ENCODE data around the gene KCNE2. TPM values are rescaled to one million over a fixed set of nuclear protein-coding genes. Genes with fewer than 3 reads are reported as not detected.
"Not testable (repeated sequence)": the region's sequence is repeated elsewhere in the genome, so short reads cannot be mapped to it uniquely, and the experiment has no call there.

Gene KCNE2
- total RNA-seq, 1 experiment from 2014 or later: not detected

DNA sequence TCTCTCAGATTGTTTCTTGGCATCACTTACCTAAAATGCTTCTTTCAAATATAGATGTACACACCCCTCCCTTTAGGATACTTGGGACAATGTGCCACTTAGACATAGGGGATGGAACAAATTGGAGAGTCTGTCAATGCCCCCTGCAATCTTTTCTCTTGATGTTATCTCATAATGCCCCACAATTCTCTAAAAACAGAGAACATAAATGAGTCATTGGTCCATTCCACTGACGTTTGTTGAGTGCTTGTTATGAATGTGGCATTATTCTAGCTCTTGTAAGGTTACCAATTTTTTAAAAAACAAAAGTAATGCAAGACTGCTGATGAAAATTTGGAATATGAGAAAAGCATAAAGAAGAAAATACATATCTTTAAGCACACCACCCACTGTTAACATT is 5.9 kb downstream of the KCNE2 start:
- Histone ChIP-seq H3K27me3 (replicated peaks; ENCODE audit: control insufficient read depth, insufficient read depth, low read length) (no peaks in the 10 kb centered on the region), H3K4me1 (peaks cover 8% of the 10 kb centered on the region; the same call in 1 of the 2 replicates), H3K36me3 (ENCODE audit: control insufficient read depth, insufficient read depth, low read length) (no peaks in the 10 kb centered on the region), H3K4me3 (ENCODE audit: low read depth, low read length) (no peak overlapping the region), H3K9me3 (no peaks in the 10 kb centered on the region)
- H3K27ac Mint-ChIP-seq (ENCODE audit: unreplicated experiment): no peak overlapping the region
- no peaks in the 10 kb centered on the region for H3K27me3 Mint-ChIP-seq (ENCODE audit: insufficient read depth, unreplicated experiment)
- no peak for TF ChIP-seq CTCF (IDR thresholded peaks at IDR 0.05; ENCODE audit: insufficient read depth in 1 of 2, low read depth in 1 of 2, low read length in 1 of 2, severe bottlenecking in 1 of 2, unreplicated experiment in 1 of 2)
- POLR2A ChIA-PET: no interaction called here
- no peak for DNase-seq
- no peaks in the 10 kb centered on the region for H3K4me1 Mint-ChIP-seq (ENCODE audit: low read depth, unreplicated experiment)
- CTCF ChIA-PET: no interaction called here
- no peaks in the 10 kb centered on the region for H3K36me3 Mint-ChIP-seq (ENCODE audit: insufficient read depth, unreplicated experiment)
- H3K9me3 Mint-ChIP-seq (ENCODE audit: unreplicated experiment): no peaks in the 10 kb centered on the region
- intact Hi-C loops (cut with micrococcal nuclease; ENCODE audit: unreplicated experiment): no loop called here
- BruUV-seq (replicated peaks): no TSS peak
- H3K4me3 Mint-ChIP-seq (ENCODE audit: unreplicated experiment): no peak overlapping the region

DNA sequence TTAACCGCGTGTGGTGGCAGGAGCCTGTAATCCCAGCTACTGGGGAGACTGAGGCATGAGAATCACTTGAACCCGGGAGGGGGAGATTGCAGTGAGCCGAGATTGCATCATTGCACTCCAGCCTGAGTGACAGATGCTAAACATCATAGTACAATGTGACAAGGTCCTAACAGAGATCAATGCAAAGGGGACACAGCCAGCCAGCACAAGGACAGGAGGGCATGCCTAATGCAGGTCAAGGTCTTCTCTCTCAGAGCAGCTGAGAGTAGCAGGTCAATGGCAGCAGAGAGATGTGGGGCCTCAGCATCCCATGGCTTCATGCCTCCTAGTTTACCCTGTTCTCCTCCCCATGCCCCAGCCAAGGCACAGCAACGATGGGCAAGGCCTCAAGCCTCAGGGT is 8.5 kb downstream of the KCNE2 start:
- Mint-ChIP-seq H3K36me3 (ENCODE audit: insufficient read depth, unreplicated experiment) (no peaks in the 10 kb centered on the region), H3K4me1 (ENCODE audit: low read depth, unreplicated experiment) (no peaks in the 10 kb centered on the region), H3K27me3 (ENCODE audit: insufficient read depth, unreplicated experiment) (no peaks in the 10 kb centered on the region), H3K4me3 (ENCODE audit: unreplicated experiment) (no peak overlapping the region), H3K27ac (ENCODE audit: unreplicated experiment) (no peak overlapping the region), H3K9me3 (ENCODE audit: unreplicated experiment) (no peaks in the 10 kb centered on the region)
- Histone ChIP-seq H3K27me3 (replicated peaks; ENCODE audit: control insufficient read depth, insufficient read depth, low read length) (no peaks in the 10 kb centered on the region), H3K36me3 (ENCODE audit: control insufficient read depth, insufficient read depth, low read length) (no peaks in the 10 kb centered on the region), H3K4me3 (ENCODE audit: low read depth, low read length) (no peak overlapping the region), H3K9me3 (no peaks in the 10 kb centered on the region), H3K4me1 (peaks cover 5% of the 10 kb centered on the region; the same call in 1 of the 2 replicates)
- no peak for DNase-seq
- ChIA-PET CTCF (no interaction called here), POLR2A (no interaction called here)
- intact Hi-C loops (cut with micrococcal nuclease; ENCODE audit: unreplicated experiment): no loop called here
- no TSS peak for BruUV-seq (replicated peaks)
- TF ChIP-seq CTCF (IDR thresholded peaks at IDR 0.05; ENCODE audit: insufficient read depth in 1 of 2, low read depth in 1 of 2, low read length in 1 of 2, severe bottlenecking in 1 of 2, unreplicated experiment in 1 of 2): no peak

GRCh38 chr21:34374462-34374861 is 10.7 kb downstream of the KCNE2 start:
- H3K27me3 Mint-ChIP-seq (ENCODE audit: insufficient read depth, unreplicated experiment); H3K27me3 ChIP-seq (replicated peaks; ENCODE audit: control insufficient read depth, insufficient read depth, low read length); H3K4me3 Mint-ChIP-seq (ENCODE audit: unreplicated experiment); POLR2A ChIA-PET; H3K9me3 Mint-ChIP-seq (ENCODE audit: unreplicated experiment); H3K9me3 ChIP-seq; H3K4me1 ChIP-seq; H3K27ac Mint-ChIP-seq (ENCODE audit: unreplicated experiment); H3K4me3 ChIP-seq (ENCODE audit: low read depth, low read length); intact Hi-C loops (cut with micrococcal nuclease; ENCODE audit: unreplicated experiment); H3K36me3 ChIP-seq (ENCODE audit: control insufficient read depth, insufficient read depth, low read length); H3K4me1 Mint-ChIP-seq (ENCODE audit: low read depth, unreplicated experiment); BruUV-seq (replicated peaks); H3K36me3 Mint-ChIP-seq (ENCODE audit: insufficient read depth, unreplicated experiment); DNase-seq: not testable (repeated sequence)
- CTCF ChIA-PET: interaction anchor here (0.7 kb wide), 1 partner anchor 364 kb away, joined by 3 read pairs; no protein-coding TSS in a partner anchor

DNA sequence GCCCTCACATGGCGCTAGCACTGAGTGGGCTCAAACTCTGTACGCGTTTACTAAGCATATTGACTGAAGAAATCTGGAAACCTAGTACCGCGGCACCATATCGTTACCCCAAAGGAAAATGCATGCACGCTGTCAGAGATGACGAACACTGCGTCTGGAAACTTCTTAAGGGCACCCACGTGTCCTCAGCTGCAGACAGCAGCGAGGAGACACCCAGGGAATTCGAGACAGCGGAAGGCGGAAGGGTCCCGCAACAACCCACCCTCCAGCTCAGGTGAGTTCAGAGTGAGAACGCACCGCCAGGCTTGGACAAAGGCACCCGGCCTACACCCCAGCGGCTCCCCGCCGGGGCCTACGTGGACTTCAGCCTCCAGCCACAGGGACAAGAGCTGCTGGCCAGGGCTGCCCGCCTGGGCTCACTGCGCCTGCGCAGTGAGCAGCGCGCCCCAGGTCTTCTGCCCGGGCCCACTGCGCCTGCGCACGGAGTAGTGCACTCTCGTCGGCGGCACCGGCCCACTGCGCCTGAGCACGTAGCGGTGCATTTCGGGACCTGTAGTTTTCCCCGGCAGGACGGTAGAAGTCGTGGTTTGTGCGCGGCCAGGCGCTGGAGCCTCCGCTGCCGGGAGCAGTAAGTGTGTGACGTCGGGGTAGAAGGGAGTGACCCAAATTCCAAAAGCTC is 11.3 kb downstream of the KCNE2 start, which contains the start of gene SMIM11:
Gene SMIM11, plus strand, starts transcription at position 568 of the 679 bp plus-strand sequence. CDS start 3,998 bp downstream, outside the sequence.
- H3K4me1 ChIP-seq; H3K36me3 Mint-ChIP-seq (ENCODE audit: insufficient read depth, unreplicated experiment); CTCF ChIA-PET; intact Hi-C loops (cut with micrococcal nuclease; ENCODE audit: unreplicated experiment); H3K4me3 ChIP-seq (ENCODE audit: low read depth, low read length); DNase-seq; H3K27me3 Mint-ChIP-seq (ENCODE audit: insufficient read depth, unreplicated experiment); H3K4me3 Mint-ChIP-seq (ENCODE audit: unreplicated experiment); H3K27ac Mint-ChIP-seq (ENCODE audit: unreplicated experiment); H3K9me3 ChIP-seq; H3K4me1 Mint-ChIP-seq (ENCODE audit: low read depth, unreplicated experiment); H3K27me3 ChIP-seq (replicated peaks; ENCODE audit: control insufficient read depth, insufficient read depth, low read length); POLR2A ChIA-PET; H3K36me3 ChIP-seq (ENCODE audit: control insufficient read depth, insufficient read depth, low read length); H3K9me3 Mint-ChIP-seq (ENCODE audit: unreplicated experiment): not testable (repeated sequence)
- BruUV-seq (replicated peaks): TSS peak; percentile 87

- BruUV-seq (replicated peaks); DNase-seq; intact Hi-C loops (cut with micrococcal nuclease; ENCODE audit: unreplicated experiment); H3K27ac Mint-ChIP-seq (ENCODE audit: unreplicated experiment); H3K36me3 ChIP-seq (ENCODE audit: control insufficient read depth, insufficient read depth, low read length); H3K4me1 ChIP-seq; H3K9me3 ChIP-seq; H3K27me3 ChIP-seq (replicated peaks; ENCODE audit: control insufficient read depth, insufficient read depth, low read length); CTCF ChIA-PET; H3K36me3 Mint-ChIP-seq (ENCODE audit: insufficient read depth, unreplicated experiment); H3K4me1 Mint-ChIP-seq (ENCODE audit: low read depth, unreplicated experiment); H3K4me3 Mint-ChIP-seq (ENCODE audit: unreplicated experiment); H3K9me3 Mint-ChIP-seq (ENCODE audit: unreplicated experiment); POLR2A ChIA-PET; H3K27me3 Mint-ChIP-seq (ENCODE audit: insufficient read depth, unreplicated experiment); H3K4me3 ChIP-seq (ENCODE audit: low read depth, low read length): not testable (repeated sequence)
These were observed 11.8 kb downstream of the KCNE2 start for GRCh38 chr21:34375619-34375972.

DNA sequence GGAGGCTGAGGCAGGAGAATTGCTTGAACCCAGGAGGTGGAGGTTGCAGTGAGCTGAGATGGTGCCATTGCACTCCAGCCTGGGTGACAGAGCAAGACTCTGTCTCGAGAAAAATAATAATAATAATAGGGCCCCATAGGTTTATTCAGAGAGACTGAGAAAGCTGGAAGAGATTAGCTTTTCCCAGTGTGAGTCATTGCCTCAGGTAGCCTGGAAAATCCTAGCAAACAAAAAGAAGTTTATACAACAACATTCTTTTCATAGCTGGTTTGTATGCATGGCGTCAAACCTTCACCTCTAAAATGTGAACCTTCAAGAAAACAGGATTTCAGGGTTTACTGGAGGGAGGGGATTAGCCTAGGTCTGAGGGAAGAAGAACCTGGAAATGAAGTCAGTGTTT is 19.3 kb downstream of the KCNE2 start:
- POLR2A ChIA-PET; H3K36me3 ChIP-seq (ENCODE audit: control insufficient read depth, insufficient read depth, low read length); H3K9me3 Mint-ChIP-seq (ENCODE audit: unreplicated experiment); H3K27ac Mint-ChIP-seq (ENCODE audit: unreplicated experiment); H3K4me3 Mint-ChIP-seq (ENCODE audit: unreplicated experiment); H3K4me3 ChIP-seq (ENCODE audit: low read depth, low read length); H3K36me3 Mint-ChIP-seq (ENCODE audit: insufficient read depth, unreplicated experiment); BruUV-seq (replicated peaks); DNase-seq; H3K27me3 ChIP-seq (replicated peaks; ENCODE audit: control insufficient read depth, insufficient read depth, low read length); CTCF ChIA-PET; H3K27me3 Mint-ChIP-seq (ENCODE audit: insufficient read depth, unreplicated experiment); H3K4me1 ChIP-seq; H3K9me3 ChIP-seq; H3K4me1 Mint-ChIP-seq (ENCODE audit: low read depth, unreplicated experiment); intact Hi-C loops (cut with micrococcal nuclease; ENCODE audit: unreplicated experiment): not testable (repeated sequence)
